Measurements from ENCODE around the gene RASGRP1.

DNA sequence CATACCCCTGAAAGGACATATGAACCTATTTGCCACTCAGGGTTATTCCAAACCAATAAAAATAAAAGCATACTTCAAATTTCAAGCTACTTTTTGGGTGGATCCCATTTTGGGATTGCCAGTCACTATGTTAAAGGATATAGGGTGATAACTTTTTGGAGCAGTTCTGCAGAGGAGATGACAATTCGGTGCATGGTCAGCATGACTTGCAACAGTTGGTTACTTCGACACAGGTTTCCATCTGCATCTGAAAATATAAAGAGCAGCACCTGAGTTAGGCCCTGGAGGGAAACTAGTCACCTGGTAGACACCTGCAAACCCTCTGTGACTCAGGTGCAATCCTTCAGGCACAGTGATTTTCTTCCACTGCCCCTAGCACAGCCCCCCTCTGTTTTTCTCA, 38.5 kb downstream of the RASGRP1 start:
- TF ChIP-seq, protein P1, sequence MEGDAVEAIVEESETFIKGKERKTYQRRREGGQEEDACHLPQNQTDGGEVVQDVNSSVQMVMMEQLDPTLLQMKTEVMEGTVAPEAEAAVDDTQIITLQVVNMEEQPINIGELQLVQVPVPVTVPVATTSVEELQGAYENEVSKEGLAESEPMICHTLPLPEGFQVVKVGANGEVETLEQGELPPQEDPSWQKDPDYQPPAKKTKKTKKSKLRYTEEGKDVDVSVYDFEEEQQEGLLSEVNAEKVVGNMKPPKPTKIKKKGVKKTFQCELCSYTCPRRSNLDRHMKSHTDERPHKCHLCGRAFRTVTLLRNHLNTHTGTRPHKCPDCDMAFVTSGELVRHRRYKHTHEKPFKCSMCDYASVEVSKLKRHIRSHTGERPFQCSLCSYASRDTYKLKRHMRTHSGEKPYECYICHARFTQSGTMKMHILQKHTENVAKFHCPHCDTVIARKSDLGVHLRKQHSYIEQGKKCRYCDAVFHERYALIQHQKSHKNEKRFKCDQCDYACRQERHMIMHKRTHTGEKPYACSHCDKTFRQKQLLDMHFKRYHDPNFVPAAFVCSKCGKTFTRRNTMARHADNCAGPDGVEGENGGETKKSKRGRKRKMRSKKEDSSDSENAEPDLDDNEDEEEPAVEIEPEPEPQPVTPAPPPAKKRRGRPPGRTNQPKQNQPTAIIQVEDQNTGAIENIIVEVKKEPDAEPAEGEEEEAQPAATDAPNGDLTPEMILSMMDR (conservative IDR thresholded peaks at IDR 0.05 in 1 of 2, IDR thresholded peaks at IDR 0.05 in 1 of 2; ENCODE audit: low read depth in 1 of 2, low read length in 2 of 2) = no peak
- no peak for TF ChIP-seq EZH2 (IDR thresholded peaks at IDR 0.05; ENCODE audit: low read length, missing control alignments)

All from fibroblast of lung (primary cell).